Embryonic facial prominence (tissue), 1 donor: Measurements from ENCODE around the gene PPARD.
"Not testable (repeated sequence)": the region's sequence is repeated elsewhere in the genome, so short reads cannot be mapped to it uniquely, and the experiment has no call there.

Source experiments
- DNase-seq: peaks from one replicate; pipeline ENCODE4 v3.0.0-alpha.2; 2016; ENCODE audit errors: extremely low spot score

Gene PPARD

GRCh38 chr6:35312076-35312800 is 30.1 kb upstream of the PPARD start:
- peak; percentile 3 for DNase-seq

- DNase-seq, result peak; percentile 4
Observed at GRCh38 chr6:35312807-35313206, 29.6 kb upstream of the PPARD start.

GRCh38 chr6:35317483-35318195 is 24.7 kb upstream of the PPARD start:
- DNase-seq, result peak; percentile 5

- DNase-seq, result peak; percentile 39
Observed at GRCh38 chr6:35318196-35319171, 23.9 kb upstream of the PPARD start.

GRCh38 chr6:35319346-35320030 is 22.9 kb upstream of the PPARD start:
- peak; percentile 5 for DNase-seq

- DNase-seq, result peak; percentile 1
Observed at GRCh38 chr6:35320031-35320410, 22.3 kb upstream of the PPARD start.

GRCh38 chr6:35321091-35321490 is 21.3 kb upstream of the PPARD start:
- peak; percentile 5 for DNase-seq

GRCh38 chr6:35327349-35328027 is 14.9 kb upstream of the PPARD start:
- no peak for DNase-seq

GRCh38 chr6:35328108-35328723 is 14.1 kb upstream of the PPARD start:
- no peak for DNase-seq

- DNase-seq, result not testable (repeated sequence)
Observed at GRCh38 chr6:35328965-35329364, 13.4 kb upstream of the PPARD start.

GRCh38 chr6:35330541-35331119 is 11.7 kb upstream of the PPARD start:
- no peak for DNase-seq

GRCh38 chr6:35332074-35332887 is 10.1 kb upstream of the PPARD start:
- DNase-seq, result not testable (repeated sequence)

- peak; percentile 3 for DNase-seq
Observed at GRCh38 chr6:35341557-35341956, 801 bp upstream of the PPARD start.

- DNase-seq, result peak; percentile 6
Observed at GRCh38 chr6:35343092-35343834, 905 bp downstream of the PPARD start.

- peak; percentile 4 for DNase-seq
Observed at GRCh38 chr6:35343835-35344550, 1.6 kb downstream of the PPARD start.

- no peak for DNase-seq
Observed at GRCh38 chr6:35351422-35351821, 9.1 kb downstream of the PPARD start.

- DNase-seq, result no peak
Observed at GRCh38 chr6:35352735-35353134, 10.4 kb downstream of the PPARD start.
